ENCODE results near the gene ATG101.

DNA sequence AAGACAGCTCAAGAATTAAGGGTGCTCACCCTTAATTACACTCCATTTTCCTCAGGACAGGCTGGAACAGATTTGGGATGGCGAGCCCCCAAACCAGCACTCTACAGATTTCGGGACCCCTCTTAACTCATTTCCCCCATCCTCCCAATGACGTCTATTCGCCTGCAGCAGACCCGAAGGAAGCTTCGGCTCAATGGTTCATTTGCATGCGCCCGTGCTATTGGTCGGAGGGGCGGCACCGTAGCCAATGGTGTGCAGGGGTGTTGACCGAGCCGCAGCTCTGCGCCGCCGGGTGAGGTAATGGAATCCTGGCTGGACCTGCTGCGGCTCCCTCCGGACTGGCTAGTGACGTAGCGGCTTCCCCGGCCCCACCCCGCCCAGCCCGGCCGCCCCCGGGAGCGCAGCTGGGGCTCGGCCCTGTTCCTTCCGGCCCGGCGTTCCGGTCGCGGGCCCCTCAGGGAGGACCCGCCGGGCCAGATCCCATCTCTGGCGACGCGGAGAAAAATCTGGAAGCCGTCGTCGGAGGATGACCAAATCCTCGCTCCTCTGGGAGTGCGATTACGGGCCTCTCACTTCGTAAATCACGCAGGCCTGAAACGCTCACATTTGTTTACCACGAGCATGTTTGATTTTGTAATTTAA, 36.9 kb upstream of the ATG101 start:
- no peak for TF ChIP-seq POLR2A (IDR thresholded peaks at IDR 0.05; ENCODE audit: low read depth, low read length)
- TF ChIP-seq POLR2AphosphoS5 (IDR thresholded peaks at IDR 0.05; ENCODE audit: low read depth, low read length), result no peak
- no peak for TF ChIP-seq SPI1 (IDR thresholded peaks at IDR 0.05; ENCODE audit: low read depth, low read length)
- TF ChIP-seq TAF1 (IDR thresholded peaks at IDR 0.05; ENCODE audit: low read depth, low read length), result no peak

Data from GM12891 (cell line).